ENCODE results near the gene PLCG2. TPM values are rescaled to one million over a fixed set of nuclear protein-coding genes. Genes with fewer than 3 reads are reported as not detected.
"Not testable (repeated sequence)": the region's sequence is repeated elsewhere in the genome, so short reads cannot be mapped to it uniquely, and the experiment has no call there.

The PLCG2 gene
- total RNA-seq, 1 donor from 2014 or later, result 14.2 TPM

DNA sequence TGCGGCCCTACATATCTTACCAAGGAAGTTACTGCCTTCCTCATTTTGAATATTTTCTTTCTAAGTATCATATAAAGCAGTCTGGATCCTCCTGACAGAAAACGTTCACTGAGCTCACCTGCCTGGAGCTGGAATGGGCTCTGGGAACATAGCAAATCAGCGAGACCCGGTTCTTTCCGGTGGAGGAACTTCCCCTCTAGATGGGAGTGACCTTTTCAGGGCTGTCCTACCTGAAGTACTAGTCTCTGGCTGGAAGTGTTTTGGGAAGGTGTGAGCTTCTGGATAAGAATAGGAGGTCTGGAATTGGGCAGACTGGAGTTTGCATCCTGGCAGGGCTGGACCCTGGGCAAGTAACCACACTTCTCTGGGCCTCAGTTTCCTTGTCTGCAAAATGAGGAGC, 152.8 kb downstream of the PLCG2 start:
- H3K4me1 ChIP-seq, result no peaks in the 10 kb centered on the region
- H3K27me3 ChIP-seq, result no peaks in the 10 kb centered on the region
- intact Hi-C loops (cut with DNase I), result loop anchor here (5.0 kb wide), 1 partner anchor 1925 kb away; no protein-coding TSS in a partner anchor
- no peaks in the 10 kb centered on the region for H3K9me3 ChIP-seq
- H3K4me3 ChIP-seq, result no peak overlapping the region
- no peaks in the 10 kb centered on the region for H3K36me3 ChIP-seq
- no peak for TF ChIP-seq POLR2AphosphoS5 (IDR thresholded peaks at IDR 0.05; ENCODE audit: insufficient read depth in 1 of 2, low read depth in 1 of 2)
- DNase-seq (ENCODE audit: extremely low spot score in 2 of 2), result peak in 1 of 2 donors; percentile 55
- no peak overlapping the region for H3K27ac ChIP-seq

DNA sequence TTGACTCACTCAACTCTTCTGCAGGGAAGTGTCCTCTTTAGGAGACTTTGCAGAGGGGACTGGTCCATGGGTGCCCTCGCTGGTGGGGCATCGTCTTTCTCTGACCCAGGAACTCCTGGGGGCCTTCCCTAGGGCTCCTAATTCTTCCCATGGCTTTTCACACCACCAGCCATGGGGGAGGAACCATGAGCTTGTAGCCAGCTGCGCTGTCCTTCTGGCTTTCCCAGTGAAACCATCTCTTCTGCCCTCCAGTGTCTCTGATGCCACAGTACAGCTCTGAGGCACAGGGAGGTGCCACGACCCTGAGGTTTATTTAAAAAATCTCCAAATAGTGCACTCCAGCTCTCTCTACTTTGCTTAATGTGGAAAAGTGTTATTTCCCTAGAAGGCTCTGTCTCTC, 153.6 kb downstream of the PLCG2 start:
- DNase-seq (ENCODE audit: extremely low spot score in 2 of 2), result no peak

DNA sequence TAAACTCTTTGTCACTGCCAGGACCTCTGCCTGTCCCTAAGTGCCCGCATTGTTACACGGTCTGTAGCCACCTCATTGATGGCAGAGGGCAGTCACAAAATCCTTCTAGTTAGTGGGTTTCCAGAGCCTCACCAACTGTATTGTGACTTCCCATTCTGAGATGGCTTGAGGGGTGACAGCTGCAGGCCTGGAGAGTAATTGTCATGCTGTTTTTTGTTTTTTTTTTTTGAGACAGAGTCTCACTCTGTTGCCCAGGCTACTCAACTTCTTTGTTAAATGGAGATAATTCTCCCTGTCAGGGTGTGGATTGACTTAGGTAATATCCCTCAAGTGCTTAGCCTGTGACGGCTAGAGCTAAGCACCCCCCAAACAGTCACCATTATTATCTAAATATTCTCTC, 154.3 kb downstream of the PLCG2 start:
- H3K4me3 ChIP-seq, result no peak overlapping the region
- DNase-seq (ENCODE audit: extremely low spot score in 2 of 2), result no peak
- H3K27me3 ChIP-seq, result no peaks in the 10 kb centered on the region
- intact Hi-C loops (cut with DNase I), result loop anchor here (5.0 kb wide), 1 partner anchor 1924 kb away; no protein-coding TSS in a partner anchor
- H3K4me1 ChIP-seq, result no peaks in the 10 kb centered on the region
- H3K27ac ChIP-seq, result no peak overlapping the region
- no peaks in the 10 kb centered on the region for H3K36me3 ChIP-seq
- no peaks in the 10 kb centered on the region for H3K9me3 ChIP-seq
- TF ChIP-seq POLR2A (IDR thresholded peaks at IDR 0.05), result no peak
- no peak for TF ChIP-seq POLR2AphosphoS5 (IDR thresholded peaks at IDR 0.05; ENCODE audit: insufficient read depth in 1 of 2, low read depth in 1 of 2)
- TF ChIP-seq, protein P1, sequence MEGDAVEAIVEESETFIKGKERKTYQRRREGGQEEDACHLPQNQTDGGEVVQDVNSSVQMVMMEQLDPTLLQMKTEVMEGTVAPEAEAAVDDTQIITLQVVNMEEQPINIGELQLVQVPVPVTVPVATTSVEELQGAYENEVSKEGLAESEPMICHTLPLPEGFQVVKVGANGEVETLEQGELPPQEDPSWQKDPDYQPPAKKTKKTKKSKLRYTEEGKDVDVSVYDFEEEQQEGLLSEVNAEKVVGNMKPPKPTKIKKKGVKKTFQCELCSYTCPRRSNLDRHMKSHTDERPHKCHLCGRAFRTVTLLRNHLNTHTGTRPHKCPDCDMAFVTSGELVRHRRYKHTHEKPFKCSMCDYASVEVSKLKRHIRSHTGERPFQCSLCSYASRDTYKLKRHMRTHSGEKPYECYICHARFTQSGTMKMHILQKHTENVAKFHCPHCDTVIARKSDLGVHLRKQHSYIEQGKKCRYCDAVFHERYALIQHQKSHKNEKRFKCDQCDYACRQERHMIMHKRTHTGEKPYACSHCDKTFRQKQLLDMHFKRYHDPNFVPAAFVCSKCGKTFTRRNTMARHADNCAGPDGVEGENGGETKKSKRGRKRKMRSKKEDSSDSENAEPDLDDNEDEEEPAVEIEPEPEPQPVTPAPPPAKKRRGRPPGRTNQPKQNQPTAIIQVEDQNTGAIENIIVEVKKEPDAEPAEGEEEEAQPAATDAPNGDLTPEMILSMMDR (IDR thresholded peaks at IDR 0.05), result no peak

More for the DNA sequence above, 153.6 kb downstream of the PLCG2 start:
- Histone ChIP-seq H3K27ac (no peak overlapping the region), H3K4me3 (no peak overlapping the region), H3K4me1 (no peaks in the 10 kb centered on the region), H3K9me3 (no peaks in the 10 kb centered on the region), H3K27me3 (no peaks in the 10 kb centered on the region), H3K36me3 (no peaks in the 10 kb centered on the region)
- intact Hi-C loops (cut with DNase I), result loop anchor here (5.0 kb wide), 1 partner anchor 1925 kb away; no protein-coding TSS in a partner anchor
- TF ChIP-seq POLR2AphosphoS5 (IDR thresholded peaks at IDR 0.05; ENCODE audit: insufficient read depth in 1 of 2, low read depth in 1 of 2) (no peak), POLR2A (IDR thresholded peaks at IDR 0.05) (no peak)
- TF ChIP-seq, protein P1 (IDR thresholded peaks at IDR 0.05), result no peak

- not testable (repeated sequence) for DNase-seq (ENCODE audit: extremely low spot score in 2 of 2); H3K27ac ChIP-seq; H3K36me3 ChIP-seq; H3K4me1 ChIP-seq; H3K4me3 ChIP-seq; H3K27me3 ChIP-seq; H3K9me3 ChIP-seq
- intact Hi-C loops (cut with DNase I), result loop anchor here (5.0 kb wide), 1 partner anchor 1923 kb away; no protein-coding TSS in a partner anchor
Observed at GRCh38 chr16:81934711-81935110, 155.6 kb downstream of the PLCG2 start.

GRCh38 chr16:81936209-81937000, 157.3 kb downstream of the PLCG2 start:
- no peaks in the 10 kb centered on the region for H3K27me3 ChIP-seq
- TF ChIP-seq POLR2A (IDR thresholded peaks at IDR 0.05) (no peak), POLR2AphosphoS5 (IDR thresholded peaks at IDR 0.05; ENCODE audit: insufficient read depth in 1 of 2, low read depth in 1 of 2) (no peak)
- TF ChIP-seq, protein P1 (IDR thresholded peaks at IDR 0.05), result no peak

More at GRCh38 chr16:81936209-81937000, 157.3 kb downstream of the PLCG2 start:
- Histone ChIP-seq H3K9me3 (no peaks in the 10 kb centered on the region), H3K27ac (no peak overlapping the region), H3K4me3 (no peak overlapping the region), H3K4me1 (no peaks in the 10 kb centered on the region), H3K36me3 (no peaks in the 10 kb centered on the region)
- DNase-seq (ENCODE audit: extremely low spot score in 2 of 2), result peak in 1 of 2 donors; percentile 25
- intact Hi-C loops (cut with DNase I), result no loop called here
